GM21360 (cell line): ENCODE measurements around the gene F10.
"Not testable (repeated sequence)": the region's sequence is repeated elsewhere in the genome, so short reads cannot be mapped to it uniquely, and the experiment has no call there.

Experiments used
- ATAC-seq: cut with Tn5 transposase; IDR thresholded peaks from one replicate; pipeline ENCODE4 v1.9.1; 2021; ENCODE audit warnings: mild to moderate bottlenecking, moderate library complexity; ENCODE audit not compliant: unreplicated experiment

F10 gene

DNA sequence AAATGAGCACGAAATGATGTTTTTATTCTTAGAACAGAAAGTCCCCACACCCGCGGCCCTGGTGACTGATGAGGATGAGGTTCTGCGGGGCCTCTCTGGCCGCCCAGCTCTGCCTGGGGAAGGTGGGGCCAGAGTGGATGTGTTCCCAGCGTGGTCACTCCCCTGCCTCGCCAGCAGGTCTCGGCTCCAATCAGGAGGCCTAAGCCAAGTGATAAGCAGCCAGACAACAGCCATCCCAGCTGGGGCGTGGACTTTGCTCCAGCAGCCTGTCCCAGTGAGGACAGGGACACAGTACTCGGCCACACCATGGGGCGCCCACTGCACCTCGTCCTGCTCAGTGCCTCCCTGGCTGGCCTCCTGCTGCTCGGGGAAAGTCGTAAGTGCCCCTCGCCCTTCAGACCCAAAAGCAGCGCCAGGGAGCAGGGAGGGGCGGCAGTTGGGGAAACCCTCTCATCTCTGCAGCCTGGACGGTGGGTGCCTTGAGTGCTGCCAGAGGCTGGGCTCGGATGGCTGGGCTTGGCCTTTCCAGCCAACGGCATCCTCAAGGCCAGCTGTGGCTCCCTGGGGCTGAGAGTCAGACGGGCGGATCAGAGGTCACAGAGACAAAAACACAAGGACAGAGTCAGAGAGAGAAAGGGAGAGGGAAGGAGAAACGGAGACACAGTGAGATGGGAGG lies at the start of gene F10:
Gene F10 (plus strand): TSS at position 250 of the 676 bp plus-strand sequence. CDS start 57 bp downstream, at position 307.
- no peak for ATAC-seq

- ATAC-seq = no peak
Measured at GRCh38 chr13:113073942-113074341, 48.7 kb upstream of the F10 start.

DNA sequence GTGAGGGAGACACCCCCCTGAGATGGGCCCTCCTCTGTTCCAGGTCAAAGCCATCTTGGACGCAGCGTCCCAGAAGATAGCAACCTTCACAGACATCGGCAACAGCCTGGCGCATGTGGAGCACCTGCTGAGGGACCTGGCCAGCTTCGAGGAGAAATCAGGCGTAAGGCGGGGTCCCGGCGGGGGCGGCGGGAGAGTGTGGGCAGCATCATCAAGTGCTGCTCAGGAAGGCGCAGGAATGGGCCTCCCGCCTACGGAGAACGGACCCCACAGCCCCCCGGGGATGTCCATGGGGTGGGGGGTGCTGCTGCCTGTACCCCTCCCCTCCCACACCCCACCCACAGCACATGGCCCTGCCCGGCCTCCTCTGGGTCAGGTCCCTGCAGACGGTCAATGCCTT lies 48.2 kb upstream of the F10 start:
- ATAC-seq = no peak

DNA sequence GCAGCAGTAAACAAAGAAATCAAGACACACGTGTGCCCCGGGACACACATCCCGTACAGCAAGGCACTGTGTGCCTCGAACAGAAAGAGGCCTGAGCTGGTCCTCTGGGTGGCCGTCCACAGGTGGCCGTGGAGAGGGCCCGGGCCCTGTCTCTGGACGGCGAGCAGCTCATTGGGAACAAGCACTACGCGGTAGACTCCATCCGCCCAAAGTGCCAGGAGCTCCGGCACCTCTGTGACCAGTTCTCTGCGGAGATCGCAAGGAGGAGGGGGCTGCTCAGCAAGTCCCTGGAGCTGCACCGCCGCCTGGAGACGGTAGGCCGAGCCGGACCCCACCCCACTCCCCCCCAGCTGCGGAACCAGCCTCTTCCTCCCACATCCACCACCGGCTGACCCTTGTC lies 47.7 kb upstream of the F10 start:
- ATAC-seq = no peak

DNA sequence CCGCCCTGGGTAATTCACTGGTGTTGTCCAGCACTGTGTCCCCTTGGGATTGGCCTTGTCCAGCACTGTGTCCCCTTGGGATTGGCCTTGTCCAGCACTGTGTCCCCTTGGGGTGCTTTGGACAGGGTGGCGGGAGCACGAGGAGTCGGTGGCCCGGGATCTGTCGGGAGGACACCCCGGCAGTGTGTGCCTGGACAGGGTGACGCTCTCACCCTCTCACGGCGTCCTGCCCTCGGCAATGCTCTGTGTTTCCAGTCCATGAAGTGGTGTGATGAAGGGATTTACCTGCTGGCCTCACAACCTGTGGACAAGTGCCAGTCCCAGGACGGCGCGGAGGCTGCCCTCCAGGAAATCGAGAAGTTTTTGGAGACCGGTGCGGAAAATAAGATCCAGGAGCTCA lies 46.9 kb upstream of the F10 start:
- ATAC-seq = no peak

GRCh38 chr13:113076681-113077401 lies 45.8 kb upstream of the F10 start:
- no peak for ATAC-seq

DNA sequence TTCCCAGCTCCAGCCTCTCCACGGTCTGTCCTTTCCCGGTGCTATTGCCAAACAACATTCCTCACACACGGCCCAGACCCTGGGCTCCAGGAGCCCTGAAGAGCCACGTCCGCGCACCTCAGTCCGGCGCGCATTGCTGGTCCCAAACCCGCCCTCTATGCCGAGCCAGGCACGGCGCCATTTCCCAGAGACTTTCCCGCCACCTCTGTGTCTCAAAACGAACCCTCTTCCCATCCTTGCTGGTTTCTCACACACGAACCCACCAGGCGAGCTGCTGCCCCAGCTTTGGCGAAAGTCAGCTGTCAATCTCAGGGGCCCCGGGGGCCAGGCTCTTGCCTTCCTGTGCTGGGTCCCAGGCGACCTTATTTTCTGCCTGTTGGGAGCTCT lies 45.0 kb upstream of the F10 start:
- no peak for ATAC-seq

DNA sequence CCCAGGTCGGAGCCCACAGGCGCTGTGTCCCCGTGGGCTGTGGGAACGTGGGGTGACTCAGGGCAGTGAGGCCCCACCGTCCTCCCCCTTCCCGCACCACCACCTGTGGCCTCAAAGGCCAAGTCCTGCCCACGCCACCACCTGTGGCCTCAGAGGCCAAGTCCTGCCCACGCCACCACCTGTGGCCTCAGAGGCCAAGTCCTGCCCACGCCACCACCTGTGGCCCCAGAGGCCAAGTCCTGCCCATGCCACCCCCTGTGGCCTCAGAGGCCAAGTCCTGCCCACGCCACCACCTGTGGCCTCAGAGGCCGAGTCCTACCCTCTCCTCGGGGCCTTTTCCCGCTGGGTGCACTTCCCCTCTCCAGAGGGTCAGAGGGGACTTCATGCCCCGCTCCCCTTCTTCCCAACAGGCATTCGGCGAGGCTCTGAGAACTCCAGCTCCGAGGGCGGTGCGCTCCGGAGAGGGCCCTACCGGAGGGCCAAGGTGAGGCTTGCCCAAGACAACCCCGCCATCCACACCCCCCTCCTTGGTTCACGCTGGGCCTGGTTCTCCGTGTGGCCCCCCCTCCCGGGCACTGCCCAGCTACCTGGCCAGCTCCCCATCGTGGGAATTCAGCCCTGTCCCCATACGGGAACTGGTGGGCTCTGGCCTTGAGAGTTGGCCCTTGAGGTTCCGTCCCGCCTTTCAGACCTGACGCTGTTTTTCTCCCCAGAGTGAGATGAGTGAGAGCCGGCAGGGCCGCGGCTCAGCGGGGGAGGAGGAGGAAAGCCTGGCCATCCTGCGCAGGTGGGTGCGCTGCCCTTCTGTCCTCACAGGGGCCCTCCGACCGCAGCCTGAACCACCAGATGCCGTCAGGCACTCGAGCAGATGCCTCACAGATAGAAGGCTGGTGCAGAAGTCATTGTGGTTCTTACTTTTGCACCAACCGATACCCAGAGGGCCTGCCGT lies 44.4 kb upstream of the F10 start:
- no peak for ATAC-seq

DNA sequence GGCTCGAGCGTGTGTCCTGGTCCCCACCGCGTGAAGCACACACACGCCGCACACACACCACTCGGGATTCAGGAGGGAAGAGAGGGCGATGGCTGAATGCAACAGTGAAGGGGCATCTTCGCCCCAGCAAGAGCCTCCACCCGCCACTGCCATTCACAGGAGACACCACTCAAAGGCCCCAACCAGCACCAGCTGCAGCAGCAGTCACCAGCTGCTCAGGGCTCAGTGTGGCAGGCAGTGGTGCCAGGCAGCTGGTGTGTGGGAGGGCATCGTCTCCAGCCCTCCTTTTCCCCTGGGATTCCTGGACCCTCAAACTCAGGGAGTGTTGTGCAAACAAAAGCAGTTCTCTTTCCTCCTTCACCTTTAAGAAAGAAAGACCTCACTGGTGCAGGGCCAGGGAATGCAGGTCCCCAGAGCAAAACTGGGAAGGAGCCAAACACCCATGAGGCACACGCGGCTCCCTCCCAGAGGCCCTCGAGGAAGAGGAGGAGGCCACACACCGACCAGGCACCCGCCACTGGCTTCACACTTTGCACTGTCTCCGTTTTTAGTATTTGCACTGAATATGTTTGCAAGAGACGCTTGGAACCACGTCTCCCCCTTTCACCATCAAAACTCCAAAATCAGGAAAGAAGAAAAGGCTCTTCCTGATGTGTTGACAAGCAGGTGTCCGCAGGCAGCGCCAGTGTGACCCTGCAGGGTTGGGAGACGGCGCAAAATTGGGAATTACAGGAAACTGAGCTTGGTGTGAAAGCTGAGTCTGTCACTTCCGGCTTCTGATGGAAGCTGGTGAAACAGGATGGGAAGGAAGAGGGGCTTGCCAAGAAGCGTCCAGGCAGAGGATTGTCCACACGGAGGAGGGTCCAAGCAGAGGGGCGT lies 43.5 kb upstream of the F10 start:
- no peak for ATAC-seq

GRCh38 chr13:113079781-113080080 lies 42.9 kb upstream of the F10 start:
- not testable (repeated sequence) for ATAC-seq

GRCh38 chr13:113080361-113080831 lies 42.2 kb upstream of the F10 start:
- ATAC-seq = no peak

DNA sequence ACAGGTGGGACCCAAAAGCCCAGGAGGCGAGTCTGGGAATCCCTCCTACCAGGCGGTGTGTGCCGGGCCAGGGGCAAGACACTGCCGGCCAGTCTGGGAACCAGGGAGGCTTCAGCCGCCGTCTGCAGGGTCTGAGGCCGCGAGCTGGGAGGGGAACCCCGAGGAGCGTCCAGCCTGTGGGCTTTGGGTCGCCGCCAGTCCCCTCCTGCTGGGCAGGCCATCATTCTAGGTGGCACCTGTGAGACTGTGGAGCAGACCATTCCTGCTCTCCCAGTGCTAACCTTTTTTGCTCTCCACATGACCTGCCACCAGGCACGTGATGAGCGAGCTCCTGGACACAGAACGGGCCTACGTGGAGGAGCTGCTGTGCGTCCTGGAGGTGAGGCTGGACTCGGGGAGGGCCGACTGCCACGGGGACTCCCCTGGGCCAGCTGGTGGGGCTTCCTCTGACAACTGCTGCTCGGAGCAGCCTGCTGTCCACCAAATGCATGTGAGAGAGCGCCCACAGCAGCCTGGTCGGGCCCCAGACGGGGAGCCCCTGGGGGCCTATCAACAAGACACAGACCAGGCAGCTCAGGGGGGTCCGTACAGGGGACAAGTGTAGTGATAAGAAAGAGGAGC lies 41.6 kb upstream of the F10 start:
- no peak for ATAC-seq

DNA sequence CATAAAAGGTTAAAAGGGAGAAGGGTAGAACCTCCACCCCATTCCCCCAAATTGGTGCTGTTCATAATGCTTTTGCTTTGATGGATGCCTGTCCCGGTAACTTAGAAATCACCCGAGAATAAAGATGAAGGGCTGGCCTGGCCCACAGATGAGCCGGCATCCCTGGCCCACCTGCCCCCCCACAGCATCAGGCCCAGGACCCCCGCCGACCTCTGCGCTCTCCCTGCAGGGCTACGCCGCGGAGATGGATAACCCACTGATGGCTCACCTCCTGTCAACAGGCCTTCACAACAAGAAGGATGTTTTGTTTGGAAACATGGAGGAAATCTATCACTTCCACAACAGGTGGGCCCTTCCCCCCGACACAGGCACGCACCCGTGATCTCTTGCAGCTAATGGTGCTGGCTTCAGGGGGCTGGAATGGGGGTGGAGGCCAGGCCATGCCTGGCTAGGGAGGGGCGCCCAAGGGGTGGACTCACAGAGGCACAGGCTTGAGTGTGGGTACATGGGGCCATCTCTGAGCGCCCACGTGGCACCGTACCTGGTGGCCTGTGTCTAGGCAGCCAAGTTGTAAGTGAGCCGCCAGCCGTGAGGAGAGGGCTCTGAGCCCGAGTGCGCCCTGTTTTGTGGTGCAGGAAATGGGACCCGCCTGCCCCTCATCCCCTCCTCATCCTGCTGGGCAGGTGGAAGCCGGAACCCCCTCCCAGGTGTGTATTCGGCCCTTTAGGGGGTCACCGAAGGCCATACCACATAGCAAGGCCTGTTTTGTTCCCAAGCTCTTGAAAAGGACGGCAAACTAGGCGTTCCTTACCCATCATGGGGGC lies 40.2 kb upstream of the F10 start:
- ATAC-seq = no peak

GRCh38 chr13:113083022-113083373 lies 39.6 kb upstream of the F10 start:
- ATAC-seq = no peak

- ATAC-seq = no peak
Measured at GRCh38 chr13:113083402-113084061, 39.1 kb upstream of the F10 start.

- ATAC-seq = no peak
Measured at GRCh38 chr13:113084094-113084942, 38.3 kb upstream of the F10 start.

DNA sequence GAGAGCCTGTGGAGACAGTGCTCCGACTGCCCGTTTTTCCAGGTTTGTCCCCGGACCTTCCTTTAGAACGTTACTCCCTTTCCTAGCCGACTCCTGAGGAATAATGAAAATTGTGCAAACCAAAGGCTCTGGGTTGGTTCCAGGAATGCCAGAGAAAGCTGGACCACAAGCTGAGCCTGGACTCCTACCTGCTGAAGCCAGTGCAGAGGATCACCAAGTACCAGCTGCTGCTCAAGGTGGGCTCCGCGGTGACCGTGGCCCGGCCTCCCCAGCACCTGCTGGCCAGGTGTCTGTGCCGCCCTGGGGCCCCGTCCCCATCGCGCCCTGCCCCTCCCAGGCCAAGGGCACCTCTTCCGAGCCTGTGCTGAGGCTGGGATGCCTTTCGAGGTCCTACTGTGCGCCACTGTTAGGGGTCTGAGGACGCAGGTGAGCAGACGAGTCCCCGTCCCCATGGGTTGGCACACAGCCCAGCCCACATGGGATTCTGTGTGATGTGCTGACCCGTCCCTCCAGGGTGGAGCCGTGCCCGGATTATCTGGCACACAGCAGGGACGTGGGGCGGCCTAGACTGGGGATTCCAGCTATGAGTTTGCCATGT lies 37.6 kb upstream of the F10 start:
- ATAC-seq = no peak
